ENCODE measurements around the gene MPG. TPM values are rescaled to one million over a fixed set of nuclear protein-coding genes. Genes with fewer than 3 reads are reported as not detected.

The MPG gene
- total RNA-seq, 1 experiment from 2014 or later, result 60.0 TPM

- TF ChIP-seq, protein P1, sequence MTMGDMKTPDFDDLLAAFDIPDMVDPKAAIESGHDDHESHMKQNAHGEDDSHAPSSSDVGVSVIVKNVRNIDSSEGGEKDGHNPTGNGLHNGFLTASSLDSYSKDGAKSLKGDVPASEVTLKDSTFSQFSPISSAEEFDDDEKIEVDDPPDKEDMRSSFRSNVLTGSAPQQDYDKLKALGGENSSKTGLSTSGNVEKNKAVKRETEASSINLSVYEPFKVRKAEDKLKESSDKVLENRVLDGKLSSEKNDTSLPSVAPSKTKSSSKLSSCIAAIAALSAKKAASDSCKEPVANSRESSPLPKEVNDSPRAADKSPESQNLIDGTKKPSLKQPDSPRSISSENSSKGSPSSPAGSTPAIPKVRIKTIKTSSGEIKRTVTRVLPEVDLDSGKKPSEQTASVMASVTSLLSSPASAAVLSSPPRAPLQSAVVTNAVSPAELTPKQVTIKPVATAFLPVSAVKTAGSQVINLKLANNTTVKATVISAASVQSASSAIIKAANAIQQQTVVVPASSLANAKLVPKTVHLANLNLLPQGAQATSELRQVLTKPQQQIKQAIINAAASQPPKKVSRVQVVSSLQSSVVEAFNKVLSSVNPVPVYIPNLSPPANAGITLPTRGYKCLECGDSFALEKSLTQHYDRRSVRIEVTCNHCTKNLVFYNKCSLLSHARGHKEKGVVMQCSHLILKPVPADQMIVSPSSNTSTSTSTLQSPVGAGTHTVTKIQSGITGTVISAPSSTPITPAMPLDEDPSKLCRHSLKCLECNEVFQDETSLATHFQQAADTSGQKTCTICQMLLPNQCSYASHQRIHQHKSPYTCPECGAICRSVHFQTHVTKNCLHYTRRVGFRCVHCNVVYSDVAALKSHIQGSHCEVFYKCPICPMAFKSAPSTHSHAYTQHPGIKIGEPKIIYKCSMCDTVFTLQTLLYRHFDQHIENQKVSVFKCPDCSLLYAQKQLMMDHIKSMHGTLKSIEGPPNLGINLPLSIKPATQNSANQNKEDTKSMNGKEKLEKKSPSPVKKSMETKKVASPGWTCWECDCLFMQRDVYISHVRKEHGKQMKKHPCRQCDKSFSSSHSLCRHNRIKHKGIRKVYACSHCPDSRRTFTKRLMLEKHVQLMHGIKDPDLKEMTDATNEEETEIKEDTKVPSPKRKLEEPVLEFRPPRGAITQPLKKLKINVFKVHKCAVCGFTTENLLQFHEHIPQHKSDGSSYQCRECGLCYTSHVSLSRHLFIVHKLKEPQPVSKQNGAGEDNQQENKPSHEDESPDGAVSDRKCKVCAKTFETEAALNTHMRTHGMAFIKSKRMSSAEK (CRISPR knock-in tag; IDR thresholded peaks at IDR 0.05; ENCODE audit: borderline replicate concordance), result no peak
- no peak for TF ChIP-seq MXD4 (CRISPR knock-in tag; IDR thresholded peaks at IDR 0.05; ENCODE audit: borderline replicate concordance)
- no peak for TF ChIP-seq ZNF138 (CRISPR knock-in tag; conservative IDR thresholded peaks at IDR 0.05)
Observed at GRCh38 chr16:85865-86264, 7.8 kb downstream of the MPG start (continued).

DNA sequence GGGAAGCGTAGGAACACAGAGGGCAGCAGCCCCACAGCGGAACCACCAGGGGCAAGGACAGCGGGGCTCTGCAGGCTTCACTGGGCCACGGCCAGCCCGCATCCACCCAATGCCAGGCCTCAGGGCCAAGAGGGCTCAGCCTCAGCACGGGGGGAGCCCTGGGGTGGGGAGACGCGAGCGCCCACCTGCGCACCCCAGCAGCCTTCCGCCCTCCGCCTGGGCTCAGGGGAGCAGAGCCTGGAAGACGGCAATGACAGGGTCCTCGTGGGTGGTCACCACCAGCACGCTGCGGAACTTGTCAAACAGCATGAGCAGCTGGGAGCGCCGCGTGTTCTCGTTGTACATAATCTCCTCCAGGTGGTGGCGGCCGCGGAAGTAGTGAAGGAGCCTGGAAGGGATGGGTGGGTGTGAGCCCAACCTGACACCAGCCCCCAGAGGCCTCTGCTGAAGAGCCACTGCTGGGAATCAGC, 8.5 kb downstream of the MPG start:
- H3K27me3 Mint-ChIP-seq (ENCODE audit: low read depth), result no peaks in the 10 kb centered on the region
- POLR2A ChIA-PET, result no interaction called here
- peaks cover 8% of the 10 kb centered on the region; the same call in 1 of the 2 replicates for H3K4me1 Mint-ChIP-seq
- ATAC-seq, result no peak
- CTCF ChIA-PET, result interaction anchor here (0.7 to 8.2 kb wide), 3 partner anchors 9 to 21 kb away, joined by 3 to 63 read pairs (median 10); no protein-coding TSS in a partner anchor
- TF ChIP-seq ERG (CRISPR knock-in tag; IDR thresholded peaks at IDR 0.05), result no peak
- no peak for TF ChIP-seq SMAD4 (CRISPR knock-in tag; IDR thresholded peaks at IDR 0.05)
- TF ChIP-seq FOXK1 (CRISPR knock-in tag; IDR thresholded peaks at IDR 0.05), result no peak
- TF ChIP-seq MYBL2 (CRISPR knock-in tag; IDR thresholded peaks at IDR 0.05), result no peak
- no peak for TF ChIP-seq KAT7 (CRISPR knock-in tag; IDR thresholded peaks at IDR 0.05; ENCODE audit: borderline replicate concordance)
- no peak for TF ChIP-seq ATF3 (CRISPR knock-in tag; conservative IDR thresholded peaks at IDR 0.05)
- no peak for TF ChIP-seq MXD4 (CRISPR knock-in tag; IDR thresholded peaks at IDR 0.05; ENCODE audit: borderline replicate concordance)
- no peak for TF ChIP-seq FOXP4 (CRISPR knock-in tag; IDR thresholded peaks at IDR 0.05)
- TF ChIP-seq EMX1 (CRISPR knock-in tag; IDR thresholded peaks at IDR 0.05), result no peak
- TF ChIP-seq, protein P2, sequence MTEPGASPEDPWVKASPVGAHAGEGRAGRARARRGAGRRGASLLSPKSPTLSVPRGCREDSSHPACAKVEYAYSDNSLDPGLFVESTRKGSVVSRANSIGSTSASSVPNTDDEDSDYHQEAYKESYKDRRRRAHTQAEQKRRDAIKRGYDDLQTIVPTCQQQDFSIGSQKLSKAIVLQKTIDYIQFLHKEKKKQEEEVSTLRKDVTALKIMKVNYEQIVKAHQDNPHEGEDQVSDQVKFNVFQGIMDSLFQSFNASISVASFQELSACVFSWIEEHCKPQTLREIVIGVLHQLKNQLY (CRISPR knock-in tag; IDR thresholded peaks at IDR 0.05), result no peak
- no peak overlapping the region for H3K4me3 Mint-ChIP-seq
- no peak overlapping the region for H3K27ac Mint-ChIP-seq
- H3K36me3 Mint-ChIP-seq, result peaks cover 24% of the 10 kb centered on the region
- DNase-seq (ENCODE audit: low spot score), result no peak
- H3K9me3 Mint-ChIP-seq, result no peaks in the 10 kb centered on the region

GRCh38 chr16:88613-89012, 10.6 kb downstream of the MPG start:
- no peaks in the 10 kb centered on the region for H3K27me3 Mint-ChIP-seq (ENCODE audit: low read depth)
- H3K4me3 Mint-ChIP-seq, result no peak overlapping the region
- CTCF ChIA-PET, result interaction anchor here (3.5 to 11.4 kb wide), 3 partner anchors 8 to 21 kb away, joined by 14 to 493 read pairs (median 63); partner anchors contain the start of gene RHBDF1
- no peak for DNase-seq (ENCODE audit: low spot score)
- ATAC-seq, result no peak
- POLR2A ChIA-PET, result no interaction called here
- peaks cover 4% of the 10 kb centered on the region; the same call in 1 of the 2 replicates for H3K4me1 Mint-ChIP-seq
- peaks cover 21% of the 10 kb centered on the region; the same call in 1 of the 2 replicates for H3K36me3 Mint-ChIP-seq
- no peaks in the 10 kb centered on the region for H3K9me3 Mint-ChIP-seq
- no peak overlapping the region for H3K27ac Mint-ChIP-seq
- TF ChIP-seq ELF4 (CRISPR knock-in tag; IDR thresholded peaks at IDR 0.05; ENCODE audit: low read depth) (no peak), EMX1 (CRISPR knock-in tag; IDR thresholded peaks at IDR 0.05) (no peak), ZNF263 (CRISPR knock-in tag; IDR thresholded peaks at IDR 0.05; ENCODE audit: low read depth) (no peak), ZNF219 (CRISPR knock-in tag; IDR thresholded peaks at IDR 0.05; ENCODE audit: borderline replicate concordance) (no peak)
- TF ChIP-seq, protein P3, sequence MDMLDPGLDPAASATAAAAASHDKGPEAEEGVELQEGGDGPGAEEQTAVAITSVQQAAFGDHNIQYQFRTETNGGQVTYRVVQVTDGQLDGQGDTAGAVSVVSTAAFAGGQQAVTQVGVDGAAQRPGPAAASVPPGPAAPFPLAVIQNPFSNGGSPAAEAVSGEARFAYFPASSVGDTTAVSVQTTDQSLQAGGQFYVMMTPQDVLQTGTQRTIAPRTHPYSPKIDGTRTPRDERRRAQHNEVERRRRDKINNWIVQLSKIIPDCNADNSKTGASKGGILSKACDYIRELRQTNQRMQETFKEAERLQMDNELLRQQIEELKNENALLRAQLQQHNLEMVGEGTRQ (CRISPR knock-in tag; IDR thresholded peaks at IDR 0.05), result no peak
- TF ChIP-seq, protein P2 (CRISPR knock-in tag; IDR thresholded peaks at IDR 0.05), result no peak
- TF ChIP-seq, protein P1 (CRISPR knock-in tag; IDR thresholded peaks at IDR 0.05; ENCODE audit: borderline replicate concordance), result no peak

Data from WTC11 (cell line).